ENCODE measurements around the gene FOS. TPM values are rescaled to one million over a fixed set of nuclear protein-coding genes. Genes with fewer than 3 reads are reported as not detected.

The FOS gene
- total RNA-seq, 6 donors from 2014 or later: 386 to 1,146 (median 633) TPM

DNA sequence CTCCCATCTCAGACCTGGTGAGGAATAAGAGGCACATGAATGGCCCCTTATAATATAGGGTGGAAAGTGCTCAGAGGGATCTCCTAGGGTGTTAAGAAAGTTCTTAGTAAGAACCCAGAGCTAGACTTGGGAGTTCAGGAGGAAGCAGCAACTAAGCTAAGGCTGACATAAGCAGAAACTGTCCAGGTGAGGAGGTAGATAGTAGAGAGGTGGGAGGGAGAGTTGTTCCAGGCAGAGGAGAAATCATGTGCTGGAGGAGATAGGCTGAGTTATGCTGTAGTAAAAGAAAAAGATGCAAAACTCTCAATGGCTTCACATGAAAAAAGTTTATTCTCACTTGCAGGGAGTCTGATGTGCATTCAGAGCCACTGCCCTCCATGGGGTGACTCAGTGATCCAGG, 50.7 kb downstream of the FOS start:
- Histone ChIP-seq H3K36me3 (no peaks in the 10 kb centered on the region), H3K4me3 (no peak overlapping the region), H3K9me3 (no peaks in the 10 kb centered on the region), H3K4me1 (peaks cover 0 to 10% (median 3%) of the 10 kb centered on the region in 4 donors), H3K27ac (no peak overlapping the region), H3K27me3 (no peaks in the 10 kb centered on the region)
- no peak for DNase-seq
- no peak for TF ChIP-seq EP300 (IDR thresholded peaks at IDR 0.05)
- TF ChIP-seq, protein P1, sequence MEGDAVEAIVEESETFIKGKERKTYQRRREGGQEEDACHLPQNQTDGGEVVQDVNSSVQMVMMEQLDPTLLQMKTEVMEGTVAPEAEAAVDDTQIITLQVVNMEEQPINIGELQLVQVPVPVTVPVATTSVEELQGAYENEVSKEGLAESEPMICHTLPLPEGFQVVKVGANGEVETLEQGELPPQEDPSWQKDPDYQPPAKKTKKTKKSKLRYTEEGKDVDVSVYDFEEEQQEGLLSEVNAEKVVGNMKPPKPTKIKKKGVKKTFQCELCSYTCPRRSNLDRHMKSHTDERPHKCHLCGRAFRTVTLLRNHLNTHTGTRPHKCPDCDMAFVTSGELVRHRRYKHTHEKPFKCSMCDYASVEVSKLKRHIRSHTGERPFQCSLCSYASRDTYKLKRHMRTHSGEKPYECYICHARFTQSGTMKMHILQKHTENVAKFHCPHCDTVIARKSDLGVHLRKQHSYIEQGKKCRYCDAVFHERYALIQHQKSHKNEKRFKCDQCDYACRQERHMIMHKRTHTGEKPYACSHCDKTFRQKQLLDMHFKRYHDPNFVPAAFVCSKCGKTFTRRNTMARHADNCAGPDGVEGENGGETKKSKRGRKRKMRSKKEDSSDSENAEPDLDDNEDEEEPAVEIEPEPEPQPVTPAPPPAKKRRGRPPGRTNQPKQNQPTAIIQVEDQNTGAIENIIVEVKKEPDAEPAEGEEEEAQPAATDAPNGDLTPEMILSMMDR (IDR thresholded peaks at IDR 0.05): no peak
- no peak for TF ChIP-seq POLR2AphosphoS5 (IDR thresholded peaks at IDR 0.05)
- TF ChIP-seq POLR2A (IDR thresholded peaks at IDR 0.05): no peak
- ATAC-seq (ENCODE audit: low FRiP score in 2 of 2): no peak

DNA sequence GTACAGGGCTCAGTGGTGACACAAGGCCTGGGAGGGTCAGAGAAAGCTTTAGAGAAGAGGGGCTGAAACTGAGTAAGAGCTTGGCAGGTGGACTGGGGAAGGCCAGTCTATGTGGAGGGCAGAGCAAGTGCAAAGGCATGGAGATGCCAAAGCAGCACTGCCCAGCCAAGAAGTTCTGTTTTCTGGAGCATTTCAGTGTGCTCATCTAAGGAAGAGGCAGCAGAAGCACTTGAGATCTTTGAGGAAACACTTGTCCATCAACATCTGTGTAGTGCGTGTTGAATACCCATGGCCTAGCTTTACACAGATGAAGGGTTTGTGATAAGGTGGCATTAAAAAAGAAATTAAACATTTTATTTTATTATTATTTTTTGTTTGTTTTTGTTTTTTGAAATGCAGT, 52.8 kb downstream of the FOS start:
- no peaks in the 10 kb centered on the region for H3K9me3 ChIP-seq
- ATAC-seq (ENCODE audit: low FRiP score in 2 of 2) (no peak), DNase-seq (no peak)
- TF ChIP-seq POLR2A (IDR thresholded peaks at IDR 0.05) (no peak), EP300 (IDR thresholded peaks at IDR 0.05) (no peak), POLR2AphosphoS5 (IDR thresholded peaks at IDR 0.05) (no peak)
- TF ChIP-seq, protein P1 (IDR thresholded peaks at IDR 0.05): no peak
- no peak overlapping the region for H3K27ac ChIP-seq
- peaks cover 0 to 16% (median 4%) of the 10 kb centered on the region in 4 donors for H3K4me1 ChIP-seq
- no peak overlapping the region for H3K4me3 ChIP-seq
- H3K36me3 ChIP-seq: no peaks in the 10 kb centered on the region
- H3K27me3 ChIP-seq: no peaks in the 10 kb centered on the region
- 71 to 80% methylated on average over 1 of the region's 1 CpG for WGBS, 2 donors

Small RNAs within 50 kb of the gene (small RNA-seq; reads per million reads assigned to genes)
- 0 reads per million in 4 donors for gene RF00004

Other genes with a start within 250 kb of the FOS start
- 10 to 100 TPM; 15.9 to 87.0 (median 24.5) TPM for gene MLH3, start 227.4 kb upstream of the FOS start, total RNA-seq
- gene ACYP1, start 214.8 kb upstream of the FOS start, total RNA-seq: 10 to 100 TPM in 5 of 6 donors, 1 to 10 TPM in 1; 7.9 to 46.1 (median 13.7) TPM
- gene ZC2HC1C, start 209.2 kb upstream of the FOS start, total RNA-seq: 10 to 100 TPM in 3 of 6 donors, 1 to 10 TPM in 3; 3.2 to 21.0 (median 9.7) TPM
- 10 to 100 TPM; 37.5 to 96.4 (median 78.9) TPM for gene NEK9, start 151.8 kb upstream of the FOS start, total RNA-seq
- gene TMED10, start 102.2 kb upstream of the FOS start, total RNA-seq: 100 to 1,000 TPM in 4 of 6 donors, 10 to 100 TPM in 2; 72.3 to 314 (median 186) TPM
- gene JDP2, start 149.2 kb downstream of the FOS start, total RNA-seq: 100 to 1,000 TPM in 3 of 6 donors, 10 to 100 TPM in 3; 60.5 to 150 (median 110) TPM
- gene BATF, start 243.6 kb downstream of the FOS start, total RNA-seq: 10 to 100 TPM in 5 of 6 donors, 1 to 10 TPM in 1; 5.4 to 25.1 (median 10.8) TPM